K562 (cell line): Measurements from ENCODE around the gene LMBR1. TPM values are rescaled to one million over a fixed set of nuclear protein-coding genes. Genes with fewer than 3 reads are reported as not detected.

Experiments used
- BRD4 ChIP-seq: fragments of 200-600 bp; sonication (generic); IDR thresholded peaks from 2 replicates; pipeline ENCODE4 v1.6.1; 2017; ENCODE audit warnings: inconsistent platforms
- ERF ChIP-seq: fragments of 450-650 bp; formaldehyde crosslinking; IDR thresholded peaks from 2 replicates; pipeline ENCODE4 v1.4.0; 2020; ENCODE audit warnings: mild to moderate bottlenecking, mixed read lengths
- MLX ChIP-seq, 2 experiments: fragments of 450-650 bp in 1 of 2; sonication (generic) in 1 of 2; formaldehyde crosslinking; conservative IDR thresholded peaks; 2 replicates each; pipeline versions ENCODE4 v1.4.0 to v1.8.1; 2020 to 2022; ENCODE audit warnings: mild to moderate bottlenecking in 1 of 2, missing genetic modification reagents in 1 of 2
- MYBL2 ChIP-seq, 2 experiments: fragments of 450-650 bp in 1 of 2; sonication (generic) in 1 of 2; formaldehyde crosslinking in 1 of 2; IDR thresholded peaks; 2 replicates each; pipeline versions ENCODE4 v1.6.1 to v1.8.1; 2017 to 2022; ENCODE audit warnings: borderline replicate concordance in 1 of 2, inconsistent platforms in 1 of 2, low read depth in 1 of 2, mild to moderate bottlenecking in 1 of 2, missing genetic modification reagents in 1 of 2, moderate library complexity in 1 of 2
- RBM14 ChIP-seq: fragments of 200-400 bp; formaldehyde crosslinking; IDR thresholded peaks from 2 replicates; pipeline ENCODE4 v1.6.1; 2018; ENCODE audit warnings: low read depth, mild to moderate bottlenecking, low read length, moderate library complexity, borderline replicate concordance; ENCODE audit not compliant: insufficient read depth
- SIN3B ChIP-seq: fragments of 450-650 bp; IDR thresholded peaks from 2 replicates; pipeline ENCODE4 v1.6.1; 2017; ENCODE audit warnings: low read depth, mild to moderate bottlenecking, moderate library complexity
- SP2 ChIP-seq: IDR thresholded peaks from 2 replicates; pipeline ENCODE4 v1.6.1; 2011; ENCODE audit warnings: mild to moderate bottlenecking, low read depth, low read length, moderate library complexity; ENCODE audit not compliant: poor library complexity, severe bottlenecking; ENCODE audit errors: extremely low read depth
- ZNF175 ChIP-seq: fragments of 200-800 bp; sonication (Bioruptor generic); IDR thresholded peaks from 2 replicates; pipeline ENCODE4 v1.6.1; 2016; ENCODE audit warnings: low read depth, mild to moderate bottlenecking, missing genetic modification characterization, missing compliant biosample characterization
- ZNF707 ChIP-seq: fragments of 250-450 bp; sonication (Bioruptor Pico); conservative IDR thresholded peaks from 2 replicates; pipeline ENCODE4 v1.8.0; 2022; ENCODE audit warnings: inconsistent platforms, mild to moderate bottlenecking, moderate library complexity
- polyA plus RNA-seq, 8 experiments: library from polyadenylated mRNA; depleted of rRNA in 4 of 8; stranded (reverse) in 5 of 8; unstranded in 3 of 8; fragments of >200 nt; fragmentation: Nextera tagmentation in 2 of 8; fragmentation: Illumina TruSeq in 1 of 8; extraction: Ambion mirVana in 2 of 8; extraction: Trizol in 1 of 8; gene quantifications; 2 replicates each; pipeline versions ENCODE4 v1.2.1 to v1.2.3, GENCODE V29; 2011 to 2014; ENCODE audit warnings: inconsistent platforms in 1 of 8, missing spikeins in 1 of 8
- total RNA-seq, 7 experiments: library from RNA; depleted of rRNA in 6 of 7; stranded (reverse); fragments of >200 nt in 6 of 7; fragmentation: Illumina TruSeq in 2 of 7; extraction: Trizol in 2 of 7; gene quantifications; 2 replicates each; pipeline versions ENCODE4 v1.2.1 to v1.2.3, GENCODE V29; 2011 to 2021; ENCODE audit warnings: low replicate concordance in 1 of 7
- TF ChIP-seq, protein P1 (sequence below): sonication (generic); formaldehyde crosslinking; IDR thresholded peaks from 2 replicates; pipeline ENCODE4 v1.8.0; 2022; ENCODE audit warnings: mild to moderate bottlenecking, missing genetic modification reagents
- TF ChIP-seq, protein P2 (sequence below), 2 experiments: fragments of 450-650 bp; conservative IDR thresholded peaks; 2 replicates each; pipeline ENCODE4 v1.6.1; 2017; ENCODE audit warnings: mild to moderate bottlenecking in 2 of 2, moderate library complexity in 2 of 2
- TF ChIP-seq, protein P3 (sequence below): IDR thresholded peaks from 2 replicates; pipeline ENCODE4 v1.6.1; 2014; ENCODE audit warnings: antibody characterized with exemption

Gene LMBR1
- total and polyA plus RNA-seq, 9 of the 15 experiments (the other 6 are each of a cell fraction or from before 2014, with no cell fraction given) = 7.7 to 90.0 (median 59.9) TPM

DNA sequence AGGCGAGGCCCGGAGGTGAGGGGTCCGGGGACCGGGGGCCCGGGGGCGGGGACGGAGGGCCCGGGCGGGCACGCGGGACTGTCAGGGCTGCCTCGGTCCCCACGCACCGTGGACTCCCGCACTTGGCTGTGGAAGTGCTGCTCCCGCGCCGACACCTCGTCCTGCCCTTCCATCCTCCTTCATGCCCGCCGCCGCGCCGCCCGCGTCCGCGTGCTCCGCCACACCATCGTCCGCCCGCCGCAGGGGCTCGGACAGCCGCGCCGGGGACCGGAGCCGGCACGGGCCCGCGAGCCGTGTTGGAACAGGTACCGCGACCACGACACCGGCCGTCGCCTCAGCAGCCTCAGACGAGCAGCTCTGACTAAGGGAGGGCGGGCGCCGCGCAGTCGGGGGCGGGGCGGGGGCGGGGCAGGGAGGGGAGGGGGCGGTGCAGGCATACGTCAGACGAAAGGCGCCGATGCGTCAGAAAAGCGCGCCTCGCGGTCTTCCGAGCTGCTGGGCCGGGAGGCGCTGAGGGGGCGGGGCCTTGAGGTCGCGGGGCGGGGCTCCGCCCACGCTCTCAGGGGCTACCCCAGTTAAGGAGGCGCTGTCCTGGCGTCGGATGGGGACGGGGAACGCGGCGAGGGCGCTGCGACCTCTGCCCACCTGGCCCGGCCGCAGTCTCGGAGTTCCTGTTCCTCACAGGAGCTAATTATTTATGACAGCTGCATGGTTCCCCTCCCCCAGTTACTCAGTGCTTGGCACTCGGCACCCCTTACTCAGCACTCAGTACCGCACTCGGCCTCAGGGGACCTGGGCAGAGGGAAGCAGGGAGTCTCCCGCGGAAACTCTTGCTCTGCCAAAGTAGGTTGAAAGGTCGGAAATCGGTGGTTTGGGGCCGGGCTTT lies at the start of gene LMBR1 (continued):
- TF ChIP-seq, protein P1, sequence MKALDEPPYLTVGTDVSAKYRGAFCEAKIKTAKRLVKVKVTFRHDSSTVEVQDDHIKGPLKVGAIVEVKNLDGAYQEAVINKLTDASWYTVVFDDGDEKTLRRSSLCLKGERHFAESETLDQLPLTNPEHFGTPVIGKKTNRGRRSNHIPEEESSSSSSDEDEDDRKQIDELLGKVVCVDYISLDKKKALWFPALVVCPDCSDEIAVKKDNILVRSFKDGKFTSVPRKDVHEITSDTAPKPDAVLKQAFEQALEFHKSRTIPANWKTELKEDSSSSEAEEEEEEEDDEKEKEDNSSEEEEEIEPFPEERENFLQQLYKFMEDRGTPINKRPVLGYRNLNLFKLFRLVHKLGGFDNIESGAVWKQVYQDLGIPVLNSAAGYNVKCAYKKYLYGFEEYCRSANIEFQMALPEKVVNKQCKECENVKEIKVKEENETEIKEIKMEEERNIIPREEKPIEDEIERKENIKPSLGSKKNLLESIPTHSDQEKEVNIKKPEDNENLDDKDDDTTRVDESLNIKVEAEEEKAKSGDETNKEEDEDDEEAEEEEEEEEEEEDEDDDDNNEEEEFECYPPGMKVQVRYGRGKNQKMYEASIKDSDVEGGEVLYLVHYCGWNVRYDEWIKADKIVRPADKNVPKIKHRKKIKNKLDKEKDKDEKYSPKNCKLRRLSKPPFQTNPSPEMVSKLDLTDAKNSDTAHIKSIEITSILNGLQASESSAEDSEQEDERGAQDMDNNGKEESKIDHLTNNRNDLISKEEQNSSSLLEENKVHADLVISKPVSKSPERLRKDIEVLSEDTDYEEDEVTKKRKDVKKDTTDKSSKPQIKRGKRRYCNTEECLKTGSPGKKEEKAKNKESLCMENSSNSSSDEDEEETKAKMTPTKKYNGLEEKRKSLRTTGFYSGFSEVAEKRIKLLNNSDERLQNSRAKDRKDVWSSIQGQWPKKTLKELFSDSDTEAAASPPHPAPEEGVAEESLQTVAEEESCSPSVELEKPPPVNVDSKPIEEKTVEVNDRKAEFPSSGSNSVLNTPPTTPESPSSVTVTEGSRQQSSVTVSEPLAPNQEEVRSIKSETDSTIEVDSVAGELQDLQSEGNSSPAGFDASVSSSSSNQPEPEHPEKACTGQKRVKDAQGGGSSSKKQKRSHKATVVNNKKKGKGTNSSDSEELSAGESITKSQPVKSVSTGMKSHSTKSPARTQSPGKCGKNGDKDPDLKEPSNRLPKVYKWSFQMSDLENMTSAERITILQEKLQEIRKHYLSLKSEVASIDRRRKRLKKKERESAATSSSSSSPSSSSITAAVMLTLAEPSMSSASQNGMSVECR (CRISPR knock-in tag) = peak; percentile 80
- TF ChIP-seq RBM14 (no peak), SP2 (no peak), SIN3B (peak; percentile 53; the same call in 1 of the 2 replicates), ZNF175 (CRISPR knock-in tag) (no peak), ZNF707 (CRISPR knock-in tag) (no peak), MLX (CRISPR knock-in tag; conservative IDR thresholded peaks at IDR 0.05) (0 out of 4 replicates have a peak, but pooled peaks have one; percentile 29 to 35), ERF (CRISPR knock-in tag) (peak; percentile 63), BRD4 (no peak), MYBL2 (IDR thresholded peaks at IDR 0.05; ENCODE audit: low read depth) (no peak), MYBL2 (CRISPR knock-in tag; IDR thresholded peaks at IDR 0.05; ENCODE audit: borderline replicate concordance) (no peak)
- TF ChIP-seq, protein P2, sequence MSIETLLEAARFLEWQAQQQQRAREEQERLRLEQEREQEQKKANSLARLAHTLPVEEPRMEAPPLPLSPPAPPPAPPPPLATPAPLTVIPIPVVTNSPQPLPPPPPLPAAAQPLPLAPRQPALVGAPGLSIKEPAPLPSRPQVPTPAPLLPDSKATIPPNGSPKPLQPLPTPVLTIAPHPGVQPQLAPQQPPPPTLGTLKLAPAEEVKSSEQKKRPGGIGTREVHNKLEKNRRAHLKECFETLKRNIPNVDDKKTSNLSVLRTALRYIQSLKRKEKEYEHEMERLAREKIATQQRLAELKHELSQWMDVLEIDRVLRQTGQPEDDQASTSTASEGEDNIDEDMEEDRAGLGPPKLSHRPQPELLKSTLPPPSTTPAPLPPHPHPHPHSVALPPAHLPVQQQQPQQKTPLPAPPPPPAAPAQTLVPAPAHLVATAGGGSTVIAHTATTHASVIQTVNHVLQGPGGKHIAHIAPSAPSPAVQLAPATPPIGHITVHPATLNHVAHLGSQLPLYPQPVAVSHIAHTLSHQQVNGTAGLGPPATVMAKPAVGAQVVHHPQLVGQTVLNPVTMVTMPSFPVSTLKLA (conservative IDR thresholded peaks at IDR 0.05) = peak; percentile 86 to 93
- TF ChIP-seq, protein P3, sequence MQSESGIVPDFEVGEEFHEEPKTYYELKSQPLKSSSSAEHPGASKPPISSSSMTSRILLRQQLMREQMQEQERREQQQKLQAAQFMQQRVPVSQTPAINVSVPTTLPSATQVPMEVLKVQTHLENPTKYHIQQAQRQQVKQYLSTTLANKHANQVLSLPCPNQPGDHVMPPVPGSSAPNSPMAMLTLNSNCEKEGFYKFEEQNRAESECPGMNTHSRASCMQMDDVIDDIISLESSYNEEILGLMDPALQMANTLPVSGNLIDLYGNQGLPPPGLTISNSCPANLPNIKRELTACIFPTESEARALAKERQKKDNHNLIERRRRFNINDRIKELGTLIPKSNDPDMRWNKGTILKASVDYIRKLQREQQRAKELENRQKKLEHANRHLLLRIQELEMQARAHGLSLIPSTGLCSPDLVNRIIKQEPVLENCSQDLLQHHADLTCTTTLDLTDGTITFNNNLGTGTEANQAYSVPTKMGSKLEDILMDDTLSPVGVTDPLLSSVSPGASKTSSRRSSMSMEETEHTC = no peak; the same call in 1 of the 2 replicates
